Panc1 (cell line): Measurements from ENCODE around the gene CHST8. TPM values are rescaled to one million over a fixed set of nuclear protein-coding genes. Genes with fewer than 3 reads are reported as not detected.

Source experiments
- ATAC-seq: fragments of 200-7000 bp; cut with Tn5 transposase; 2 replicates; pipeline ENCODE4 v1.9.1; 2020; ENCODE audit warnings: mild to moderate bottlenecking, moderate library complexity
- BruUV-seq: library from RNA; stranded (reverse); fragments of 400-500 nt; replicated peaks from 2 replicates; lab custom pipeline; 2021; lab: Mats Ljungman, UMichigan
- CTCF ChIA-PET: fragments of 300-600 bp; sonication (Branson Sonifier 250); formaldehyde crosslinking; loops from one replicate; lab custom pipeline; 2022; ENCODE audit warnings: antibody characterized with exemption; lab: Charles Lee
- POLR2A ChIA-PET: fragments of 300-600 bp; sonication (Branson Sonifier 250); formaldehyde crosslinking; loops from one replicate; lab custom pipeline; 2022; ENCODE audit warnings: antibody characterized with exemption; lab: Charles Lee
- DNase-seq: peaks from one replicate; pipeline ENCODE4 v3.0.0-alpha.2; 2010; ENCODE audit warnings: low read depth, low spot score
- H3K27ac ChIP-seq: 2 replicates; pipeline ENCODE4 v1.5.1; 2011; ENCODE audit warnings: mild to moderate bottlenecking, low read length, inconsistent platforms
- H3K27me3 ChIP-seq: fragments of 200-500 bp; sonication (Bioruptor generic); 2 replicates; pipeline ENCODE4 v1.6.0; 2014; ENCODE audit warnings: low read length, inconsistent platforms; ENCODE audit not compliant: control insufficient read depth, insufficient read depth
- H3K36me3 ChIP-seq: fragments of 200-500 bp; sonication (Bioruptor generic); 2 replicates; pipeline ENCODE4 v1.5.1; 2014; ENCODE audit warnings: inconsistent platforms, mild to moderate bottlenecking, low read length, moderate library complexity; ENCODE audit not compliant: control insufficient read depth, insufficient read depth
- H3K4me1 ChIP-seq: 2 replicates; pipeline ENCODE4 v1.5.1; 2011; ENCODE audit warnings: inconsistent platforms, mild to moderate bottlenecking, low read length, moderate library complexity; ENCODE audit not compliant: control insufficient read depth, insufficient read depth
- H3K4me3 ChIP-seq, 2 experiments: 2 replicates each; pipeline ENCODE4 v1.5.1; 2011 to 2012; ENCODE audit warnings: low read depth in 2 of 2, low read length in 2 of 2, mild to moderate bottlenecking in 2 of 2, inconsistent platforms in 1 of 2, moderate library complexity in 1 of 2
- H3K9me3 ChIP-seq: fragments of 200-500 bp; sonication (Bioruptor generic); 2 replicates; pipeline ENCODE4 v1.5.1; 2014; ENCODE audit warnings: low read depth, mild to moderate bottlenecking, inconsistent platforms, low read length, moderate library complexity; ENCODE audit not compliant: control insufficient read depth, insufficient read depth
- POLR2AphosphoS5 ChIP-seq: IDR thresholded peaks from 2 replicates; pipeline ENCODE4 v1.6.1; 2012; ENCODE audit warnings: mild to moderate bottlenecking, low read depth, low read length, moderate library complexity
- SIN3A ChIP-seq: IDR thresholded peaks from 2 replicates; pipeline ENCODE4 v1.6.1; 2012; ENCODE audit warnings: low read depth, mild to moderate bottlenecking, low read length, moderate library complexity, borderline replicate concordance; ENCODE audit not compliant: insufficient read depth
- TCF7L2 ChIP-seq: IDR thresholded peaks from 2 replicates; pipeline ENCODE4 v1.6.1; 2011; ENCODE audit warnings: mild to moderate bottlenecking, low read depth, low read length, inconsistent platforms
- in situ Hi-C: cut with HindIII; loops from 2 replicates; pipeline ENCODE4 v1.10.0; 2016; ENCODE audit warnings: low sequenced_read_pairs, low pct_unique_long_range_greater_than_20kb
- intact Hi-C: fragments of 100-400 bp; cut with micrococcal nuclease; formaldehyde crosslinking; loops from one replicate; pipeline ENCODE4 v1.10.0; 2022; ENCODE audit not compliant: unreplicated experiment
- total RNA-seq: library from RNA; stranded (reverse); gene quantifications from one replicate; pipeline ENCODE4 v1.2.1, GENCODE V29; 2021; ENCODE audit not compliant: unreplicated experiment
- TF ChIP-seq, protein P1 (sequence below), 2 experiments: IDR thresholded peaks; 2 replicates each; pipeline ENCODE4 v1.6.1; 2011 to 2012; ENCODE audit warnings: low read depth in 2 of 2, control low read depth in 1 of 2, low read length in 1 of 2, mild to moderate bottlenecking in 1 of 2, moderate library complexity in 1 of 2; ENCODE audit not compliant: insufficient read depth in 1 of 2
- TF ChIP-seq, protein P2 (sequence below): fragments of 450-650 bp; IDR thresholded peaks from 2 replicates; pipeline ENCODE4 v1.5.1; 2017; ENCODE audit warnings: mild to moderate bottlenecking

The CHST8 gene
- total RNA-seq, 1 experiment from 2014 or later = 0.28 TPM

DNA sequence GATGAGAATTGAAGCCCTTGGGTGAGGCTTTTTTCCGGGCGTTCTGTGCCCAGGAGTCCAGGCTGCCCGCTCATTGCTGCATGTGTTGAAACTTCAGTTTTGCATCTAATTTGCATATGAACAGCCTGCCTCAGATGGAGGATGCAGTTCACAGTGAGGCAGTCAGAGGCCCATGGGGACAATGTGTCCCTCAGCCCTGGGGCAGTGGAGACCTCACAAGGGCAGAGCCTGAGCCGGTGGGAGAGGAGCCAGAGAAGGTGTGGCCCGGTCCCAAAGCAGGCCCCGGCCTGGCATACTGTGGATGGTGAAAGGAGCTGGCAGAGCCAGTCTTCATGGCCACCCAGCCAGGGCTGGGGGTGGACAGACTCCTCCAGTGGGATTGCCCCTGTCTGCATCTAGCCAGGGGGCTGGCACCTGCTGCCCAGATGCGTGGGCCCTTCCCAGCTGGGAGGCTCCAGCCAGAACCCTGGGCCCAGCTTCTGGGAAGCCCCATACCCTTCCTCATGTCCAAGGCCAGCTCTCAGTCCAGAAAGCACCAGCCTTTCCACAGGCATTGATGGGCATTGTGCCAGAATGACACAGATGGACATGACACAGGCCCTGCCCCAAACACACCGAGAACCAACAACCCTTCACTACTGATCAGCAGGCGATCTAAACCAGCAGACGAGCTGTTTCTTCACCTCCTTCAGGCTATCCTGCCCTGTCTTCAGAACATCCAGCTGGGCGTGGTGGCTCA lies 142.0 kb downstream of the CHST8 start:
- H3K9me3 ChIP-seq = no peaks in the 10 kb centered on the region
- H3K4me3 ChIP-seq = no peak overlapping the region
- peaks cover under 1% of the 10 kb centered on the region; the same call in 1 of the 2 replicates for H3K4me1 ChIP-seq
- ATAC-seq = no peak
- ChIA-PET POLR2A (no interaction called here), CTCF (no interaction called here)
- no peaks in the 10 kb centered on the region for H3K36me3 ChIP-seq
- in situ Hi-C loops (no loop called here), intact Hi-C loops (no loop called here)
- no peak overlapping the region for H3K27ac ChIP-seq
- peaks cover 11% of the 10 kb centered on the region for H3K27me3 ChIP-seq
- DNase-seq = no peak
- TF ChIP-seq, protein P1, sequence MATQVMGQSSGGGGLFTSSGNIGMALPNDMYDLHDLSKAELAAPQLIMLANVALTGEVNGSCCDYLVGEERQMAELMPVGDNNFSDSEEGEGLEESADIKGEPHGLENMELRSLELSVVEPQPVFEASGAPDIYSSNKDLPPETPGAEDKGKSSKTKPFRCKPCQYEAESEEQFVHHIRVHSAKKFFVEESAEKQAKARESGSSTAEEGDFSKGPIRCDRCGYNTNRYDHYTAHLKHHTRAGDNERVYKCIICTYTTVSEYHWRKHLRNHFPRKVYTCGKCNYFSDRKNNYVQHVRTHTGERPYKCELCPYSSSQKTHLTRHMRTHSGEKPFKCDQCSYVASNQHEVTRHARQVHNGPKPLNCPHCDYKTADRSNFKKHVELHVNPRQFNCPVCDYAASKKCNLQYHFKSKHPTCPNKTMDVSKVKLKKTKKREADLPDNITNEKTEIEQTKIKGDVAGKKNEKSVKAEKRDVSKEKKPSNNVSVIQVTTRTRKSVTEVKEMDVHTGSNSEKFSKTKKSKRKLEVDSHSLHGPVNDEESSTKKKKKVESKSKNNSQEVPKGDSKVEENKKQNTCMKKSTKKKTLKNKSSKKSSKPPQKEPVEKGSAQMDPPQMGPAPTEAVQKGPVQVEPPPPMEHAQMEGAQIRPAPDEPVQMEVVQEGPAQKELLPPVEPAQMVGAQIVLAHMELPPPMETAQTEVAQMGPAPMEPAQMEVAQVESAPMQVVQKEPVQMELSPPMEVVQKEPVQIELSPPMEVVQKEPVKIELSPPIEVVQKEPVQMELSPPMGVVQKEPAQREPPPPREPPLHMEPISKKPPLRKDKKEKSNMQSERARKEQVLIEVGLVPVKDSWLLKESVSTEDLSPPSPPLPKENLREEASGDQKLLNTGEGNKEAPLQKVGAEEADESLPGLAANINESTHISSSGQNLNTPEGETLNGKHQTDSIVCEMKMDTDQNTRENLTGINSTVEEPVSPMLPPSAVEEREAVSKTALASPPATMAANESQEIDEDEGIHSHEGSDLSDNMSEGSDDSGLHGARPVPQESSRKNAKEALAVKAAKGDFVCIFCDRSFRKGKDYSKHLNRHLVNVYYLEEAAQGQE (IDR thresholded peaks at IDR 0.05; ENCODE audit: insufficient read depth in 1 of 2, low read depth in 2 of 2, low read length in 1 of 2) = no peak
- TF ChIP-seq, protein P2, sequence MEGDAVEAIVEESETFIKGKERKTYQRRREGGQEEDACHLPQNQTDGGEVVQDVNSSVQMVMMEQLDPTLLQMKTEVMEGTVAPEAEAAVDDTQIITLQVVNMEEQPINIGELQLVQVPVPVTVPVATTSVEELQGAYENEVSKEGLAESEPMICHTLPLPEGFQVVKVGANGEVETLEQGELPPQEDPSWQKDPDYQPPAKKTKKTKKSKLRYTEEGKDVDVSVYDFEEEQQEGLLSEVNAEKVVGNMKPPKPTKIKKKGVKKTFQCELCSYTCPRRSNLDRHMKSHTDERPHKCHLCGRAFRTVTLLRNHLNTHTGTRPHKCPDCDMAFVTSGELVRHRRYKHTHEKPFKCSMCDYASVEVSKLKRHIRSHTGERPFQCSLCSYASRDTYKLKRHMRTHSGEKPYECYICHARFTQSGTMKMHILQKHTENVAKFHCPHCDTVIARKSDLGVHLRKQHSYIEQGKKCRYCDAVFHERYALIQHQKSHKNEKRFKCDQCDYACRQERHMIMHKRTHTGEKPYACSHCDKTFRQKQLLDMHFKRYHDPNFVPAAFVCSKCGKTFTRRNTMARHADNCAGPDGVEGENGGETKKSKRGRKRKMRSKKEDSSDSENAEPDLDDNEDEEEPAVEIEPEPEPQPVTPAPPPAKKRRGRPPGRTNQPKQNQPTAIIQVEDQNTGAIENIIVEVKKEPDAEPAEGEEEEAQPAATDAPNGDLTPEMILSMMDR = no peak
- no peak for TF ChIP-seq SIN3A
- TF ChIP-seq TCF7L2 = no peak
- no peak for TF ChIP-seq POLR2AphosphoS5
- no TSS peak for BruUV-seq

DNA sequence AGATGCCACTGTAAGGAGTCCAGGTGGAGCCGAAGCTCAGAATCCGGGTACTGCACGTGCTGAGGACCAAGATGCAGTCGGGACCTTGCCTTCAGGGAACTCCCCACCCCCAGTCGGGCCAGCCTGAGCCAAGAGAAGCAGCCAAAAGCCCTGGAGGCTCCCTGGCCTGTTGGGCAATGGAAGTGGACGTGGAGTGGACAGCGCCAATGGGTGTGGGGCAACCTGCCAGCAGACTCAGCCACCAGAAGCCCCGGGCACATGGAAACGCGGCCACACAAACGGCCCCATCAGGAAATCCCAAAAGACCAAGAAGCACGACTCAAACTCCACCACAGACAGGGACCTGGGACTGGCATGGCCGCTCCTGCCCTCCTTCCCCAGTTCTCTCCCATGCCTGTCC lies 144.9 kb downstream of the CHST8 start:
- no peak for DNase-seq
- no peak for ATAC-seq
- BruUV-seq = no TSS peak
- no peaks in the 10 kb centered on the region for H3K36me3 ChIP-seq
- no peaks in the 10 kb centered on the region for H3K9me3 ChIP-seq
- H3K4me1 ChIP-seq = no peaks in the 10 kb centered on the region
- TF ChIP-seq, protein P2 = no peak
- TF ChIP-seq, protein P1 (IDR thresholded peaks at IDR 0.05; ENCODE audit: insufficient read depth in 1 of 2, low read depth in 2 of 2, low read length in 1 of 2) = 0 out of 4 replicates have a peak, but pooled peaks of 1 of the 2 experiments have one; percentile 65
- ChIA-PET CTCF (no interaction called here), POLR2A (no interaction called here)
- H3K27ac ChIP-seq = no peak overlapping the region
- H3K27me3 ChIP-seq = peaks cover 17% of the 10 kb centered on the region
- intact Hi-C loops = no loop called here
- H3K4me3 ChIP-seq = no peak overlapping the region
- in situ Hi-C loops = no loop called here
